Measurements from ENCODE around the gene STRIT1.
"Not testable (repeated sequence)": the region's sequence is repeated elsewhere in the genome, so short reads cannot be mapped to it uniquely, and the experiment has no call there.

Gene STRIT1

DNA sequence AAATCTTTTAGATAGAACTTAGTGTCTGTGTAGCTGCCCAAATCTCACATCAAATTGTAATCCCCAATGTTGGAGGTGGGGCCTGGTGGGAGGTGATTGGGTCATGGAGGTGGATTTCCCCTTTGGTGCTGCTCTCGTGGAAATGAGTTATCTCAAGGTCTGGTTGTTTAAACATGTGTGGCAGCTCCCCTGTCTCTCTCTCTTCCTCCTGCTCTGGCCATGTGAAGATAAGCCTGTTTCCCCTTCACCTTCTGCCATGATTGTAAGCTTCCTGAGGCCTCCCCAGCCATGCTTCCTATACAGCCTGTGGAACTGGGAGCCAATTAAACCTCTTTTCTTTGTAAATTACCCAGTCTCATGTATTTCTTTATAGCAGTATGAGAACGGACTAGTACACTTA lies 30.6 kb downstream of the STRIT1 start:
- not testable (repeated sequence) for DNase-seq

DNA sequence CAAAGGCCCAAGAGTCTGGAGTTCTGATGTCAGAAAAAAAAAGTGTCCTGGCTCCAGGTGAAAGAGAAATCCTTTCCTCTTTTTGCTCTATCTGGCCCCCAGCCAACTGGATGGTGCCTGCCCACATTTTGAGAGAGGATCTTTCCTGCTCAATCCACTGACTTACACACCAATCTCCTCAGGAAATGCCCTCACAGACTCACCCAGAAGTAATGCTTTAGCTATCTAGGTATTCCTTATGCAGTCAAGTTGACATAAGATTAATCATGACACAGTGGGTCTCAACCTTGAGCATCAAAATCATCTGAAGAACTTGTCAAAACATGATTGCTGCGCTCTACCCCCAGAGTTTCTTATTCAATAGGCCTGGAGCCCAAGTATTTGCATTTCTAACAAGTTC lies 31.2 kb downstream of the STRIT1 start:
- DNase-seq, result no peak

DNA sequence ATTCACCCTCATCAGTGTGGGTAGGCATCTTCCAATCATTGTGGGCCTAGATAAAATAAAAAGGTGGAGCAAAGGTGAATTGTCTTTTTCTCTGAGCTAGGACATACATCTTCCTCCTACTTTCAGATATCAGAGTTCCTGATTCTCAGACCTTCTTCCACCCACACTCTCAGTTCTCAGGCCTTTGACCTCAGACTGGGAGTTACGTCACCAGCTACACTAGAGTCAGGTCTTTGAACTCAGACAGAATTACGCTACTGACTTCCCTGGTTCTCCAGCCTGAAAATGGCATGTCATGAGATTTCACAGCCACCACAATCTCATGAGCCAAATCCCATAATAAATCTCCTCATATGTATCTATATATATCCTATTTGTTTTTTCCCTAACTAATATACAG lies 39.0 kb downstream of the STRIT1 start:
- DNase-seq, result no peak

DNA sequence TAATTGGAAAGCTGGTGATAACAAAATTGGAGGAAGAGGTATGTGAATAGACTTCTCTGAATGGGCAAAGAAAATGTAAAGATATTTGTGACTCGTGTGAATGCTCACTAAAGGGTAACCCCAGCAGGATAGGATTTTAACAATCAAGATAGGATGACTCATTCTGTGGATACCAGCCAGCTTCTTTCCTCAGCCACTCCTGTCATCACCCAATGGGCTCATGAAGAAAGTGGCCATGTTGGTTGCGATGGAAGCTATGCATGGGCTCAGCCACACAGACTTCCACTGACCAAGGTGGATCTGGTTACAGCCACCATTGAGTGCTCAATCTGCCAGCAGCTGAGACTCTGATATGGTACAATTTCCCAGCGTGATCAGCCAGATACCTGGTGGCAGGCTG lies 40.9 kb downstream of the STRIT1 start:
- no peak for DNase-seq

DNA sequence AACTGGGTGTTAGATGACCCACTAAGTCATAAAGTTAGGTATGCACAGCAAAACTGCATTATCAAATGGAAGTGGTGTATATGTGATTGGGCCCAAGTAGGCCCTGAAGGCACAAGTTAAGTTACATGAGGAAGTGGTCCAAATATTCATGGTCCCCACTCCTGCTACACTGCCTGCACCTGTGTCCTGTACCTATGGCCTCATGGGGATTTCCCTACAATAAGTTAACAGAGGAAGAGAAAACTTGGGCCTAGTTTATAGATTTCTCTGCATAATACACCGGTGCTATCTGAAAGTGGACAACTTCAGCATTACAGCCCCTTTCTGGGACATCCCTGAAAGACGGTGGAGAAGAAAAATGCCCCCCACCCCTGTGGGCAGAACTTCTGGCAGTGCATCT lies 41.5 kb downstream of the STRIT1 start:
- DNase-seq, result no peak

DNA sequence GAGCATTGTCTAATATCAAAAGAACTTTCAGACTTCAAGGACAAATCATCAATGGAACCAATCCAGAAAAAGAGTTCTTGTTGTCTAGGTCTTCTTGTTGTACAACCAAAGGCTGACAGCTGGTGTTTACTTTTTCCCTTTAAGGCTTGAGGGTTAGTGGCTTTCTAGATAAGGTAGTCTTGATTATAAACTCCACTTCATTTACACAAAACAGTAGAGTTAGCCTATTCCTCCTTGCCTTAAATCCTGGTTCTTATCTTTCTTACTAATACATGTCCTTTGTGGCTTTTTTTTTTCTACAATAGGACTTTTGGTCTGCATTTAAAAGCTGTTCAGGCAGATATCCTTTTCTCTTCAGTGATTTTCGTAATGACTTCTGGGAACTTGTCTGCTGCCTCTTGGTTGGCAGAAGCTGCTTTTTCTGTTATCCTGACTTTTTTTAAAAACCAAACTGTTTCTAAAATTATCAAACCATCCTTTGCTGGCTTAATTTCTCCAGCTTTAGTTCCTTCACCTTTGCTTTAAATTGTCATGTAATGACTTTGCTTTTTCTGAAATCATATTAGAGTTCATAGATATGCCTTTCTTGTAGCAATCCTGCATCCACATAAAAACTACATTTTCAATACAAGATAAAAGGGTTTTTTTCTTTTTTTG lies 44.8 kb downstream of the STRIT1 start:
- no peak for DNase-seq

DNA sequence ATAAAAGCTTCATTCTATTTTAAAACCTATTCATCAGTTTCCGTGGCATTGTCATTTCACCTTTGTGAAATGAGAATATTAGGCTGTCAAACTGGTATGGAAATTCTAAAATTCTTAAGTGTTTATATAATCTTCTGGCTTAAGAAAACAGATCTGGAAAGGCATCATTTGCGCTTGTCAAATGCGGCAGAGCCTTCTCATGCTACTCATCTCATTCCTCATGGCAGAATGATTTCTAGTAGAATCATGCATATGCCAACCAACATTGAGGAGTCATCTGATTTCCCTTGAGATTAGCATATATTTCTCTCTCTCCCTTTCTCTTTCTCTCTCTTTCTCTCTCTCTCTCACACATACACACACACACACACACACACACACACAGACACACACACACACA lies 48.8 kb downstream of the STRIT1 start:
- no peak for DNase-seq

DNA sequence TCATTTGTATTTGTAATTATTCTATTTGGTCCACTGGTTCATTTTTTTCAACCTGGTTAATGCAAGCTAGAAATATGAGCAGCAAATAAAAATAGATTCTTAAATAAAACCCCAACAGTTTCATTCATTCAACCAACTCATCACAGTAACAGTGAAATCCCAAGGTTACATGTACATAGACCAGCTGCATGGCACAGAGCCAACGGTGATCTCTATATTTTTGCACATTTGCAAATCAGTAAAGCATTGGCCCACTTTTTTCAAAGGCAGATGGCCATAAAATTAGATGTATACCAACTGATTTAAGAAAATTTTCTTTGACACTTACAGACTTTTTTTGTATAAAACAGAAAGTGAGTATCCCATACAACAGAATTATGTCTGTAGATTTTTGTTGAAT lies 49.3 kb downstream of the STRIT1 start:
- DNase-seq, result no peak

DNA sequence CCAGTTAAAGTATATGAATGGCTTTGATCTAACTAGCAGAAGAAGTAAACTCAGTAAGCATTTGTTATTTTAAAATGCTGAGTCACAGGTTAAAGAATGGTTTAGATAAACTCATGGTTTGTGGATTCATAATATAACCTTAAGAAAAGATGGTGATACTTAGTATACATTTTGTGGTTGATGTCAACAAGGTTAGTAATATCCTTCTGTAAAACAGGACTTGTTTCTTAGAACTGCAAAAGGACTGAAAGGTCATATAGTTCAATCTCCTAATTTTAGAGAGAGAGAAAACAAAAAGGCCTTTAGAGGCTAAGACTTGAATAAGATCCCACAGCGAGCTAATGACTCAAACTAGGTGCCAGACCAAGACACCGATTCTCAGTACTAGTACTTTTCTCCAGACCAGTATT lies 50.0 kb downstream of the STRIT1 start:
- DNase-seq, result no peak

DNA sequence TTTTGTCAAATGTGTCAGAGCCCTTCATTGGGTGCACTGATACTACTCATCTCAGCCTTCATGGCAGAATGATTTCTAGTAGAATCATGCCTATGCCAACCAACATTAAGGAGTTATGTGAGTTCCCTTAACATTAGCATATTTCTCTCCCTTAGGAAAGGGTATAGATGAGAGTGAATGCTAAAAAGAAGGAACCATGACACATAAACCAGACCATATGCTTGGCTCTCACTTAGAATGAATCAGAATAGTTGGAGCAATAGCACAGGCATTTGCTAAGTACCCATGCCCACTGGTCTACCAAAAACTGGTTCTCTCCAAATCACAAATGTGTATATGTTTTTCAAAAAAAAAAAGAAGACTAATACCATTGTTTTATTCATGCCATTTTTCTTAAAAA lies 51.1 kb downstream of the STRIT1 start:
- no peak for DNase-seq

DNA sequence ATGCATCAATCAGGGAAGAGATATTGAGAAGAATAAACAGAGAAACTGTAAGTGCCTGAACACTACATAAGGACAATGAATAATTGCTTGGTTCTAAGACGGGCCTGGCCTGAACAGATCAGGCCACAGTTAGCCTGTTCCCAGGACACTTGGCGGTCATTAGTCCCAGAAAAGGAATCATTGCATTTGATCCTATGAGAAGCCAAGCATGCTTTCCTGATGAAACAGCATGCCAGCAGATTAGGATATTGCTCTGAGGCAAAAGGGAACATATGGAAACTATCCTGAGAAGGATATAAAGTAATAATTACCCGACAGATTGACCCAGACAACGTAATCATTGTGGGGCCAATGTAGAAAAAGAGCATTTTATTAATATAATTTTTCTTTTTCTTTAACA lies 51.9 kb downstream of the STRIT1 start:
- no peak for DNase-seq
